ENCODE data around the gene KIAA0319L.

The KIAA0319L gene

GRCh38 chr1:35563166-35563565 lies 6.0 kb upstream of the KIAA0319L start:
- DNase-seq (ENCODE audit: low read depth) = no peak

- DNase-seq (ENCODE audit: low read depth) = no peak
Measured at GRCh38 chr1:35561972-35562680, 4.9 kb upstream of the KIAA0319L start.

- DNase-seq (ENCODE audit: low read depth) = no peak
Measured at GRCh38 chr1:35561297-35561971, 4.2 kb upstream of the KIAA0319L start.

- no peak for DNase-seq (ENCODE audit: low read depth)
Measured at GRCh38 chr1:35560256-35561225, 3.3 kb upstream of the KIAA0319L start.

- DNase-seq (ENCODE audit: low read depth) = no peak
Measured at GRCh38 chr1:35559317-35559944, 2.2 kb upstream of the KIAA0319L start.

GRCh38 chr1:35558374-35559316 lies 1.4 kb upstream of the KIAA0319L start:
- DNase-seq (ENCODE audit: low read depth) = no peak

- DNase-seq (ENCODE audit: low read depth) = peak; percentile 95
Measured at GRCh38 chr1:35557611-35558373, 589 bp upstream of the KIAA0319L start, which contains the start of gene NCDN. Gene NCDN (plus strand): TSS chr1:35557799. CDS start chr1:35558191, 392 bp downstream.

- no peak for DNase-seq (ENCODE audit: low read depth)
Measured at GRCh38 chr1:35556484-35557117, 602 bp downstream of the KIAA0319L start.

GRCh38 chr1:35555601-35556477 lies 1.4 kb downstream of the KIAA0319L start:
- no peak for DNase-seq (ENCODE audit: low read depth)

GRCh38 chr1:35555212-35555584 lies 2.0 kb downstream of the KIAA0319L start:
- DNase-seq (ENCODE audit: low read depth) = no peak

- no peak for DNase-seq (ENCODE audit: low read depth)
Measured at GRCh38 chr1:35554266-35555211, 2.7 kb downstream of the KIAA0319L start.

- DNase-seq (ENCODE audit: low read depth) = no peak
Measured at GRCh38 chr1:35553851-35554250, 3.4 kb downstream of the KIAA0319L start.

GRCh38 chr1:35546614-35547013 lies 10.6 kb downstream of the KIAA0319L start:
- DNase-seq (ENCODE audit: low read depth) = no peak

GRCh38 chr1:35544976-35545375 lies 12.2 kb downstream of the KIAA0319L start:
- peak; percentile 42 for DNase-seq (ENCODE audit: low read depth)

GRCh38 chr1:35539824-35540261 lies 17.4 kb downstream of the KIAA0319L start:
- DNase-seq (ENCODE audit: low read depth) = no peak

GRCh38 chr1:35539073-35539823 lies 18.0 kb downstream of the KIAA0319L start:
- no peak for DNase-seq (ENCODE audit: low read depth)

GRCh38 chr1:35537806-35538205 lies 19.4 kb downstream of the KIAA0319L start:
- no peak for DNase-seq (ENCODE audit: low read depth)
